HG03378 (cell line): ENCODE data around the gene UNC13A.
"Not testable (repeated sequence)": the region's sequence is repeated elsewhere in the genome, so short reads cannot be mapped to it uniquely, and the experiment has no call there.

Experiments used
- ATAC-seq: cut with Tn5 transposase; IDR thresholded peaks from one replicate; pipeline ENCODE4 v1.9.1; 2021; ENCODE audit warnings: mild to moderate bottlenecking, moderate library complexity; ENCODE audit not compliant: unreplicated experiment

UNC13A gene

DNA sequence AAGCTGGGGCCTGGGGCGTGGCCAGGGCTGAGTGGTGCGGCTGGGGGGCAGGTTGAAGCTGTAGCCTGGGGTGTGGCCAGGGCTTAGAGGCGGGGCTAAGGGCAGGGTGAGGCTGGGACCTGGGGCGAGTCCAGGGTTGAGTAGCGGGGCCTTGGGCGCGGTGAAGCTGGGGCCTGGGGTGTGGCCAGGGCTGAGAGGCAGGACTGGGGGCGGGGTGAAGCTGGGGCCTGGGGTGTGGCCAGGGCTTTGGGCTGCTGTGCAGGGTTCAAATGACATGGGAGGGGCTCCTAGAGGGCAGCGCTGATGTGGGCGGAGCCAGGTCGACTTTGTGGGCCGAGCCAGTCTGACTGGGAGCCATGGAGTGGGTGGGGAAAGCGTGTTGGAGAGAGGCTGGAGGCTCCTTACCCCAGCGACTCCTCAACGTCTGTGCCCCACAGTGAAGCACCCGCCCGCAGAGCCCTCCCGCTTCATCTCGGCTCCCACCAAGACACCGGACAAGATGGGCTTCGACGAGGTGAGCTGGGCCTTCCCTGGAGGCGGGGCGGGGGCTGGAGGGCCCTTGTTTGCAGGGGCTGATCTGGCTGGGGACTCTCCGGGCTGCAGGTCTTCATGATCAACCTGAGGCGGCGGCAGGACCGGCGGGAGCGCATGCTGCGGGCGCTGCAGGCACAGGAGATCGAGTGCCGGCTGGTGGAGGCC, 111.2 kb downstream of the UNC13A start:
- no peak for ATAC-seq

DNA sequence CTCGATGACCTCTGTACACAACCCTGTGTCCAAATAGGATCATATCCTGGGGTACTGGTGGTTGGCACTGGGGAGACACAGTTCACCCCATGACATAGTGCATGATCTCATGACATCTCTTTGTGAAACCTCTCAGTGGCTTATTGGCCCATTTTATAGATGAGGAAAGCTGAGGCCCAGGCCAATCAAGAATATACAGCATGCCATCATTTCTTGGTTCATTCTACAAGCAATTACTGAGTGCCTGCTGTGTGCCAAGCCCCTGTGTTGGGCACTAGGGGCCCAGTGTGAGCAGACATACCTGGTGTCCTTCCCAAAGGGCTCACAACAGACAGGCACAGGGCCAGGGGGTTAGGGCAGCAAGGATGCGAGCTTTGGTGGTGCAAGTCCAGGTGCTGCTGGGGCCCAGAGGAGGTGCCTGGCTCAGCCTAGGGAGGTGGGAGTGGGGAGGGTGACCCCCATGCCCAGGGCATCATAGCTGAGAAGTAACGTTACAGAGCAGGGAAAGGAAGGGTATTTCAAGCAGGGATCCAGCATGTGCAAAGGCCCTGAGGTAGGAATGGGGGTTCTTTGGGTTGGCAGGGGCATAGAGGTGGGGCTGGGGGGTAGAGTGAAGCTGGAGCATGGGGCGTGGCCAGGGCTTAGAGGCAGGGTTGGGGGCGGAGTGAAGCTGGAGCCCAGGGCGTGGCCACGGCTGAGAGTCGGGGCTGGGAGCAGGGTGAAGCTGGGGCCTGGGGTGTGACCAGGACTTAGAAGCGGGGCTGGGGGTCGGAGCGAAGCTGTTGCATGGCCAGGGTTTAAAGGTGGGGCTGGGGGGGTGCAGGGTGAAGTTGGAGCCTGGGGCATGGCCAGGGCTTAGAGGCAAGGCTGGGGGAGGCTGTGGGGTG, 112.0 kb downstream of the UNC13A start:
- ATAC-seq, result no peak

DNA sequence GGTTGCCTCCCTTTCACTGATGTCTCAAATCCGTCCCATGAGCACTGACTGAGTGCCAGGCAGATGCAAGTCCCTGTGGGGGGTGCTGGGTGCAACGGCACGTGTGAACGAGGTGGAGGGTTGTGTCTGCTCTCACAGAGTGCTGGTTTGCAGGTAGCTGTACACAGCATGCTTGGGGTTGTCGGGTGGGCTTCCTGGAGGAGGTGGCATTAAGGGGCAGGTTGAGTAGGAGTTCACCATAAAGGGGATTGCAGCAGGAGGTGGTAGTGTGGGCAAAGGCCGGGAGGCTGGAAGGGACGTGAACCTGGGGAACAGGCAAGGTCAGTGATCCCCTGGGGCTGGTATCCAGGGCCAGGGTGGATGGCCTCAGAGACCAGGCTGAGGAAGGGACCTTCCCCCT, 115.5 kb downstream of the UNC13A start:
- ATAC-seq, result no peak

GRCh38 chr19:17570791-17571190, 117.4 kb downstream of the UNC13A start:
- no peak for ATAC-seq

- ATAC-seq, result not testable (repeated sequence)
These were observed 117.9 kb downstream of the UNC13A start for GRCh38 chr19:17570291-17570690.

DNA sequence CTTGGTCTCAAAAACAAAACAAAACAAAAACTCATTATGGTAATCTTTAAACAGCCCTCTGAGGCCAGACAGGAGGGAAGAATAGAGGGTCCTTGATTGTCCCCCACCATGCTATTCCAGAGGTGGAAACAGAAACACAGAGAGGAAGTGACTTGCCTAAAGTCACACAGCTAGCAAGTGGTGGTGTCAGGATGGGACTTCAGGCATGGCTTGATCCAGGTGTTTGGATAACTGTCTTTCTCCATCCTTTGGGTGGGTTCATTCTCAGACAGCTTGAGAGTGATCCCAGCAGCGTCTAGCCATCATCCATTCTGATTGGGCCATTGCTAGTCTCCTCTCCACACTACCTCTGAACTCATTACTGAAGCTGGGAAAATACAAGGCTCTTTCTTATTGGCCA, 120.2 kb downstream of the UNC13A start:
- ATAC-seq, result no peak

- ATAC-seq, result no peak
These were observed 122.5 kb downstream of the UNC13A start for GRCh38 chr19:17565611-17566010.

- ATAC-seq, result no peak
These were observed 123.4 kb downstream of the UNC13A start for GRCh38 chr19:17564781-17565180.

GRCh38 chr19:17562561-17562960, 125.6 kb downstream of the UNC13A start:
- ATAC-seq, result no peak

GRCh38 chr19:17562097-17562496, 126.1 kb downstream of the UNC13A start:
- ATAC-seq, result no peak

DNA sequence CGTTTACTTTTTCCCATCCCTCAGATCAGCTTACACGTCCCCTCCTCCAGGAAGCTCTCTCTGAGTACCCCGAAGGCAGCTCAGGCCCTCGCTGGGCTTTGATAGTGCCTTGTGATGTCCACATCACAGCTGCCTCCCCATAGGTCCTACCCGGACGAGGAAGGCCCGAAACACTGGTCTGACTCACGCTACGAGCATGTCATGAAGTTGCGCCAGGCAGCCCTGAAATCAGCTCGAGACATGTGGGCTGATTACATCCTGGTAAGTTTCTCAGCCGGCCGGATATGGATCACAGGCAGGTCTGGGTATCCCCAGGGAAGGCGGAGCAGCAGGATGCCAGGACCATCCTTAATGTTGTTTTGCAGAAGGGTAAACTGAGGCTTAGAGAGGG, 128.0 kb downstream of the UNC13A start:
- ATAC-seq, result no peak

DNA sequence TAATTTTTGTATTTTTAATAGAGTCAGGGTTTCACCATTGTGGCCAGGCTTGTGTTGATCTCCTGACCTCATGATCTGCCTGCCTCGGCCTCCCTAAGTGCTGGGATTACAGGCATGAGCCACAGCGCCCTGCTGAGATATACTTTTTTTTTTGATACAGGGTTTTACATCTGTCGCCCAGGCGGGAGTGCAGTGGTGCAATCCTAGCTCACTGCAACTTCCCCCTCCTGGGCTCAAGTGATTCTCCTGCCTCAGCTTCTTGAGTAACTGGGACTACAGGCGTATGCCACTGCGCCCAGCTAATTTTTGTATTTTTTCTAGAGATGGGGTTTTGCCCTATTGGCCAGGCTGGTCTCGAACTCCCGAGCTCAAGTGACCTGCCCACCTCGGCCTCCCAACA, 130.7 kb downstream of the UNC13A start:
- ATAC-seq, result no peak

DNA sequence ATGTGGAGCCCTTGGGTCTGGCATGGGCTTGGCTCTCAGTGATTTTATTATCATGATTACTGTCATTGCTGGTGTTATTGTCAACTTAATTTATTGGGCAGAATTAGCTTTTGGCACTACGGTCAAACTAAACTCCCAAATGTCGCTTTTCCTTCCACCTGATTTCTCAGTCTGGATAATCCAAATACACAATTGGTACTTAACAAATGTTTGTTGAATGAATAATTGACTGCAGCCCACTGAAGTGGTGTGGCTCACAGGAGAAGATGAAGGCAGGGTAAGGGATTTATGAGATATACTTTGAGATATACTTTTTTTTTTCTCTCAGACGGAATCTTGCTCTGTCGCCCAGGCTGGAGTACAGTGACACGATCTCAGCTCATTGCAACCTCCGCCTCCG, 131.2 kb downstream of the UNC13A start:
- ATAC-seq, result no peak

DNA sequence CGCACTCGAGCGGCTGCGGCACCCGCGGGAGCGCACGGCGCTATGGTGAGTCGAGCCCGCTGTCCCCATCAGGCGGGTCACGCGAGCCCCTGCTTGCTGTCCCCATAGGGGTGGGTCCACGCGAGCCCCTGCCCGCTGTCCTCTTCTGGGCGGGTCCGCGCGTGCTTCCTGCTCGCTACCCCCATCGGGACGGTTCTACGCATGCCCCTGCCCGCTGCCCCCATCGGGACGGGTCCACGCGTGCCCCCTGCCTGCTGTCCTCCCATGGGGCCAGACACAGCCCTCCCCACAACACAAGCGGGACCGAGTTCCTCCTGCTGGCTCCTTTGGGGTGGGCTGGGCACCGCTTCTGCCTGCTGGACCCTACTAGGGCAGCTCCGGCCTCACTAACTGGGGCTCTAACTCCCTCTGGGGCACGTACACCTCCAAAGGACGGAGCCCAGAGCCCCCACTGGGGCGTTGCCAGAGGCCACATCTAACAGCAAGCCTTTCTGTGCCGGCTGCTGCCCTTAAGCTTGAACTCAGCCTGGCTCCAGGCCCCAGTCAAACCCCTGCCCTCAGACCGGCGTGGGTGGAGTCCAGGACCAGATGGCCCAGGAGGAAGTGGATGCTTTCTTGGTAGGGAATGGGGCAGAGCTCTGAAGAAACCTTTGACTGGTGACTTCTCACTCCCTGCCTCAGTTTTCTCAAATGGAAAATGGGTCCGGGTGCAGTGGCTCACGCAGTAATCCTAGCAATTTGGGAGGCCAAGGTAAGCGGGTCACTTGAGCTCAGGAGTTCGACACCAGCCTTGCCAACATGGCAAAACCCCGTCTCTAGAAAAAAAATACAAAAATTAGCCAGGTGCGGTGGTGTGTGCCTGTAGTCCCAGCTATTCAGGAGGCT, 132.0 kb downstream of the UNC13A start:
- ATAC-seq, result peak; percentile 34

DNA sequence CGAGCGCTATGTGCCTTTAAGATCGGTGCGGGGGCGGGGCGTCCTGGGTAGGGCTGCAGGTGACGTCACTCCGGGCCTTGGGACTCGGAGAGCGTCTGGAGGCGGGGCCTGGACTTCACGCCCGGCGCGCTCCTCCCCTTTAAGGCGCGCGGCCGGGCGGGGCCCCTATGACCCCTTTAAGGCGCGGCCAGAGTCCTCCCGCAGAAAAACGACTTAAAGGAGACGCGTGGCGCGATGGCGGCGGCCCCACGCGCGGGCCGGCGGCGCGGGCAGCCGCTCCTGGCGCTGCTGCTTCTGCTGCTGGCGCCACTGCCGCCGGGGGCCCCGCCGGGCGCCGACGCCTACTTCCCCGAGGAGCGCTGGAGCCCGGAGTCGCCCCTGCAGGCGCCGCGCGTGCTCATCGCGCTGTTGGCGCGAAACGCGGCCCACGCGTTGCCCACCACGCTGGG, 132.7 kb downstream of the UNC13A start, which contains the start of gene COLGALT1:
Gene COLGALT1 (plus strand): TSS at position 170 of the 449 bp plus-strand sequence. CDS start 65 bp downstream, at position 235.
- ATAC-seq, result peak; percentile 74

GRCh38 chr19:17554968-17555479, 133.1 kb downstream of the UNC13A start:
- no peak for ATAC-seq

DNA sequence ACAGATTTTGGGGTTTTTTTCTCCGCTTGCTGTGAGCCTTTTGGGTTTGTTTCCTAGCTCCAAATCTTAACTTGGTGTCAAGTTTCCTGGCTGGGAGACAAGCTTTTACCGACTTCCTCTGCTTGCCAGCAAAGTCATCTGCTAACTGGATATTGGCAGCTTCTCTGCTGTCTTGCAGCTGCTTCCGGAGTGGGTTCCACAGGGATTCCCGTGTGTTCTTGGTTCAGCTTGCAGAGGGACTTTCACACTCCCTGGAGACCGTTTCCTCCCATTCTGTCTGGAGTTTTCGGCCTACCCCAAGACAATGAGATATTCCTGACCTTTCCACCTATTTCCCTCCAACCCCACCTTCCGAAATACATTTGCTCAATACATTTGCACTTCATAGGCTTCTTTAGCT, 134.9 kb downstream of the UNC13A start:
- no peak for ATAC-seq

GRCh38 chr19:17552735-17553134, 135.4 kb downstream of the UNC13A start:
- ATAC-seq, result not testable (repeated sequence)
